Measurements from ENCODE around the gene FOS.
"Not testable (repeated sequence)": the region's sequence is repeated elsewhere in the genome, so short reads cannot be mapped to it uniquely, and the experiment has no call there.

Gene FOS

GRCh38 chr14:75278422-75279152 is at the start of gene FOS:
Gene FOS (plus strand): TSS chr14:75278828. CDS start chr14:75278983, 155 bp downstream.
- DNase-seq (ENCODE audit: low read depth in 2 of 2): peak; percentile 81 to 87

- no peak for DNase-seq (ENCODE audit: low read depth in 2 of 2)
Measured at GRCh38 chr14:75229661-75230139, 48.9 kb upstream of the FOS start.

GRCh38 chr14:75230140-75230792 is 48.4 kb upstream of the FOS start:
- peak in 1 of 2 donors; percentile 23 for DNase-seq (ENCODE audit: low read depth in 2 of 2)

- DNase-seq (ENCODE audit: low read depth in 2 of 2): no peak
Measured at GRCh38 chr14:75231320-75231719, 47.3 kb upstream of the FOS start.

- DNase-seq (ENCODE audit: low read depth in 2 of 2): no peak
Measured at GRCh38 chr14:75232191-75232590, 46.4 kb upstream of the FOS start.

- peak in 1 of 2 donors; percentile 20 for DNase-seq (ENCODE audit: low read depth in 2 of 2)
Measured at GRCh38 chr14:75232597-75232996, 46.0 kb upstream of the FOS start.

- no peak for DNase-seq (ENCODE audit: low read depth in 2 of 2)
Measured at GRCh38 chr14:75234173-75235115, 44.2 kb upstream of the FOS start.

- DNase-seq (ENCODE audit: low read depth in 2 of 2): not testable (repeated sequence)
Measured at GRCh38 chr14:75235198-75235597, 43.4 kb upstream of the FOS start.

GRCh38 chr14:75236467-75236866 is 42.2 kb upstream of the FOS start:
- no peak for DNase-seq (ENCODE audit: low read depth in 2 of 2)

GRCh38 chr14:75236901-75237419 is 41.7 kb upstream of the FOS start:
- DNase-seq (ENCODE audit: low read depth in 2 of 2): no peak

- DNase-seq (ENCODE audit: low read depth in 2 of 2): no peak
Measured at GRCh38 chr14:75238756-75239455, 39.7 kb upstream of the FOS start.

- no peak for DNase-seq (ENCODE audit: low read depth in 2 of 2)
Measured at GRCh38 chr14:75240781-75241180, 37.8 kb upstream of the FOS start.

GRCh38 chr14:75242546-75243273 is 35.9 kb upstream of the FOS start:
- no peak for DNase-seq (ENCODE audit: low read depth in 2 of 2)

- no peak for DNase-seq (ENCODE audit: low read depth in 2 of 2)
Measured at GRCh38 chr14:75244121-75244520, 34.5 kb upstream of the FOS start.

- no peak for DNase-seq (ENCODE audit: low read depth in 2 of 2)
Measured at GRCh38 chr14:75246546-75247285, 31.9 kb upstream of the FOS start.

- DNase-seq (ENCODE audit: low read depth in 2 of 2): peak; percentile 29 to 55
Measured at GRCh38 chr14:75247286-75247922, 31.2 kb upstream of the FOS start.

GRCh38 chr14:75247939-75248338 is 30.7 kb upstream of the FOS start:
- DNase-seq (ENCODE audit: low read depth in 2 of 2): no peak

GRCh38 chr14:75249251-75249957 is 29.2 kb upstream of the FOS start:
- DNase-seq (ENCODE audit: low read depth in 2 of 2): peak; percentile 58 to 77

- DNase-seq (ENCODE audit: low read depth in 2 of 2): no peak
Measured at GRCh38 chr14:75249958-75250336, 28.7 kb upstream of the FOS start.
